Glutamatergic neuron (in vitro differentiated cells): ENCODE results near the gene PPP1R2. TPM values are rescaled to one million over a fixed set of nuclear protein-coding genes. Genes with fewer than 3 reads are reported as not detected.

Source experiments
- DNase-seq: peaks from one replicate; pipeline ENCODE4 v3.0.0; 2022
- H3K27ac Mint-ChIP-seq: one replicate; pipeline ENCODE4 v1.8.0; 2020; ENCODE audit warnings: mild to moderate bottlenecking, mixed read lengths, inconsistent platforms; ENCODE audit not compliant: unreplicated experiment
- H3K27me3 Mint-ChIP-seq: one replicate; pipeline ENCODE4 v1.8.0; 2020; ENCODE audit warnings: mild to moderate bottlenecking, moderate library complexity, mixed read lengths, inconsistent platforms; ENCODE audit not compliant: unreplicated experiment
- H3K36me3 Mint-ChIP-seq: one replicate; pipeline ENCODE4 v1.8.0; 2020; ENCODE audit warnings: mild to moderate bottlenecking, mixed read lengths, inconsistent platforms; ENCODE audit not compliant: unreplicated experiment
- H3K4me1 Mint-ChIP-seq: one replicate; pipeline ENCODE4 v1.8.0; 2020; ENCODE audit warnings: mild to moderate bottlenecking, low read depth, mixed read lengths, inconsistent platforms; ENCODE audit not compliant: unreplicated experiment
- H3K4me3 Mint-ChIP-seq: one replicate; pipeline ENCODE4 v1.8.0; 2020; ENCODE audit warnings: mild to moderate bottlenecking, mixed read lengths, inconsistent platforms; ENCODE audit not compliant: unreplicated experiment
- H3K9me3 Mint-ChIP-seq: one replicate; pipeline ENCODE4 v1.8.0; 2020; ENCODE audit warnings: mild to moderate bottlenecking, moderate library complexity, mixed read lengths, inconsistent platforms; ENCODE audit not compliant: unreplicated experiment
- total RNA-seq: library from RNA; stranded (reverse); fragmentation: NEBNext Ultra II Directional; extraction: Animal tissue kit (Norgen Biotek cat#: 25700); gene quantifications from one replicate; pipeline ENCODE4 v1.2.1, GENCODE V29; 2021; ENCODE audit not compliant: unreplicated experiment
- TF ChIP-seq, protein P1 (sequence below): fragments of 200-600 bp; sonication (generic); IDR thresholded peaks from one replicate; pipeline ENCODE4 v1.5.0; 2021; ENCODE audit not compliant: partially characterized antibody, unreplicated experiment

The PPP1R2 gene
- total RNA-seq, 1 donor from 2014 or later: 29.7 TPM

- TF ChIP-seq, protein P1, sequence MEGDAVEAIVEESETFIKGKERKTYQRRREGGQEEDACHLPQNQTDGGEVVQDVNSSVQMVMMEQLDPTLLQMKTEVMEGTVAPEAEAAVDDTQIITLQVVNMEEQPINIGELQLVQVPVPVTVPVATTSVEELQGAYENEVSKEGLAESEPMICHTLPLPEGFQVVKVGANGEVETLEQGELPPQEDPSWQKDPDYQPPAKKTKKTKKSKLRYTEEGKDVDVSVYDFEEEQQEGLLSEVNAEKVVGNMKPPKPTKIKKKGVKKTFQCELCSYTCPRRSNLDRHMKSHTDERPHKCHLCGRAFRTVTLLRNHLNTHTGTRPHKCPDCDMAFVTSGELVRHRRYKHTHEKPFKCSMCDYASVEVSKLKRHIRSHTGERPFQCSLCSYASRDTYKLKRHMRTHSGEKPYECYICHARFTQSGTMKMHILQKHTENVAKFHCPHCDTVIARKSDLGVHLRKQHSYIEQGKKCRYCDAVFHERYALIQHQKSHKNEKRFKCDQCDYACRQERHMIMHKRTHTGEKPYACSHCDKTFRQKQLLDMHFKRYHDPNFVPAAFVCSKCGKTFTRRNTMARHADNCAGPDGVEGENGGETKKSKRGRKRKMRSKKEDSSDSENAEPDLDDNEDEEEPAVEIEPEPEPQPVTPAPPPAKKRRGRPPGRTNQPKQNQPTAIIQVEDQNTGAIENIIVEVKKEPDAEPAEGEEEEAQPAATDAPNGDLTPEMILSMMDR: no peak
- H3K9me3 Mint-ChIP-seq: peaks cover 1% of the 10 kb centered on the region
- peaks cover 2% of the 10 kb centered on the region for H3K27me3 Mint-ChIP-seq
- no peaks in the 10 kb centered on the region for H3K36me3 Mint-ChIP-seq
- peak overlapping the region; percentile 85 for H3K4me3 Mint-ChIP-seq
- no peak for DNase-seq
- H3K4me1 Mint-ChIP-seq: peaks cover 12% of the 10 kb centered on the region
- peak overlapping the region; percentile 24 for H3K27ac Mint-ChIP-seq
Measured at GRCh38 chr3:195542316-195542697, 818 bp downstream of the PPP1R2 start.

DNA sequence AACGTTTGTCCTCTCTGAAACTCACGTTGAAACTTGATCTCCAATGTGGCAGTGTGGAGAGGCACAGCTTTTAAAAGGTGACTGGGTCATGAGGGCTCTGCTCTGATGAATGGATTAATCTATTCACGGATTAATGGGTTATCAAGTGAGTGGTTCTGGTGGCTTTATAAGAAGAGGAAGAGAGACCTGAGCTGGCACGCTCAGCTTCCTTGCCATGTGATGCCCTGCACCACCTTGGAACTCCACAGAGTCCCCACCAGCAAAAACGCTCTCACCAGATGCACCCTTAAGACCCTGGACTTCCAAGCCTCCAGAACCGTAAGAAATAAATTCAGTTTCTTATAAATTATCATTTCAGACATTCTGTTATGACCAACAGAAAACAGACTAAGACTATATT lies 2.6 kb downstream of the PPP1R2 start:
- Mint-ChIP-seq H3K27ac (no peak overlapping the region), H3K4me1 (peaks cover 12% of the 10 kb centered on the region), H3K9me3 (peaks cover 1% of the 10 kb centered on the region), H3K4me3 (no peak overlapping the region), H3K27me3 (peaks cover 2% of the 10 kb centered on the region), H3K36me3 (no peaks in the 10 kb centered on the region)
- DNase-seq: no peak
- TF ChIP-seq, protein P1: no peak

- Mint-ChIP-seq H3K27me3 (peaks cover 2% of the 10 kb centered on the region), H3K4me3 (peak overlapping the region; percentile 6), H3K36me3 (no peaks in the 10 kb centered on the region), H3K4me1 (peaks cover 12% of the 10 kb centered on the region), H3K27ac (no peak overlapping the region), H3K9me3 (peaks cover 1% of the 10 kb centered on the region)
- DNase-seq: no peak
- TF ChIP-seq, protein P1: no peak
Measured at GRCh38 chr3:195540027-195540426, 3.1 kb downstream of the PPP1R2 start.

GRCh38 chr3:195539479-195539878 lies 3.6 kb downstream of the PPP1R2 start:
- Mint-ChIP-seq H3K4me1 (peaks cover 12% of the 10 kb centered on the region), H3K9me3 (peaks cover 1% of the 10 kb centered on the region), H3K36me3 (no peaks in the 10 kb centered on the region), H3K27ac (no peak overlapping the region), H3K4me3 (no peak overlapping the region), H3K27me3 (peaks cover 2% of the 10 kb centered on the region)
- no peak for DNase-seq
- TF ChIP-seq, protein P1: no peak

- Mint-ChIP-seq H3K4me3 (no peak overlapping the region), H3K4me1 (peaks cover 12% of the 10 kb centered on the region), H3K36me3 (no peaks in the 10 kb centered on the region), H3K27me3 (no peaks in the 10 kb centered on the region), H3K9me3 (no peaks in the 10 kb centered on the region), H3K27ac (no peak overlapping the region)
- TF ChIP-seq, protein P1: no peak
- no peak for DNase-seq
Measured at GRCh38 chr3:195537995-195538394, 5.1 kb downstream of the PPP1R2 start.
